HEK293 (cell line): ENCODE results near the gene LPCAT4.

ENCODE experiments used
- KLF9 ChIP-seq: fragments of 450-650 bp; formaldehyde crosslinking; IDR thresholded peaks from 2 replicates; pipeline ENCODE4 v1.5.1; 2016; ENCODE audit warnings: missing biosample characterization, missing genetic modification characterization, low read depth
- MEIS1 ChIP-seq: sonication (generic); formaldehyde crosslinking; IDR thresholded peaks from 2 replicates; pipeline ENCODE4 v1.8.1; 2022; ENCODE audit warnings: missing genetic modification reagents, mild to moderate bottlenecking, borderline replicate concordance
- SCRT1 ChIP-seq: fragments of 450-650 bp; formaldehyde crosslinking; IDR thresholded peaks from 2 replicates; pipeline ENCODE4 v1.5.1; 2016; ENCODE audit warnings: missing biosample characterization, missing genetic modification characterization, borderline replicate concordance
- TCF7L2 ChIP-seq: IDR thresholded peaks from 2 replicates; pipeline ENCODE4 v1.6.1; 2011; ENCODE audit warnings: low read depth, mild to moderate bottlenecking, inconsistent platforms, low read length, moderate library complexity, borderline replicate concordance
- TRIM28 ChIP-seq: IDR thresholded peaks from 2 replicates; pipeline ENCODE4 v1.6.1; 2011; ENCODE audit warnings: low read length, control low read depth, borderline replicate concordance
- ZBTB1 ChIP-seq: fragments of 450-650 bp; formaldehyde crosslinking; IDR thresholded peaks from 2 replicates; pipeline ENCODE4 v1.5.1; 2016; ENCODE audit warnings: missing biosample characterization, missing genetic modification characterization
- ZBTB7A ChIP-seq: fragments of 450-650 bp; formaldehyde crosslinking; IDR thresholded peaks from 2 replicates; pipeline ENCODE4 v1.5.1; 2016; ENCODE audit warnings: low read depth, missing biosample characterization, missing genetic modification characterization
- ZFP37 ChIP-seq: fragments of 450-650 bp; formaldehyde crosslinking; IDR thresholded peaks from 2 replicates; pipeline ENCODE4 v1.5.1; 2016; ENCODE audit warnings: missing biosample characterization, missing genetic modification characterization
- ZFP41 ChIP-seq: fragments of 450-650 bp; formaldehyde crosslinking; IDR thresholded peaks from 2 replicates; pipeline ENCODE4 v1.5.1; 2016; ENCODE audit warnings: missing biosample characterization, missing genetic modification characterization, borderline replicate concordance
- ZNF138 ChIP-seq: fragments of 450-650 bp; formaldehyde crosslinking; IDR thresholded peaks from 2 replicates; pipeline ENCODE4 v1.5.1; 2016; ENCODE audit warnings: missing biosample characterization, missing genetic modification characterization, borderline replicate concordance
- ZNF16 ChIP-seq: fragments of 450-650 bp; formaldehyde crosslinking; IDR thresholded peaks from 2 replicates; pipeline ENCODE4 v1.5.1; 2016; ENCODE audit warnings: low read depth, missing biosample characterization, missing genetic modification characterization
- ZNF175 ChIP-seq: fragments of 450-650 bp; formaldehyde crosslinking; IDR thresholded peaks from 2 replicates; pipeline ENCODE4 v1.5.1; 2016; ENCODE audit warnings: missing biosample characterization, missing genetic modification characterization
- ZNF2 ChIP-seq: fragments of 450-650 bp; formaldehyde crosslinking; IDR thresholded peaks from 2 replicates; pipeline ENCODE4 v1.5.1; 2016; ENCODE audit warnings: missing biosample characterization, missing genetic modification characterization
- ZNF26 ChIP-seq: fragments of 450-650 bp; formaldehyde crosslinking; IDR thresholded peaks from 2 replicates; pipeline ENCODE4 v1.5.1; 2016; ENCODE audit warnings: missing biosample characterization, missing genetic modification characterization
- ZNF449 ChIP-seq: fragments of 450-650 bp; formaldehyde crosslinking; IDR thresholded peaks from 2 replicates; pipeline ENCODE4 v1.5.1; 2017; ENCODE audit warnings: missing biosample characterization, mild to moderate bottlenecking, missing genetic modification characterization, moderate library complexity
- ZNF555 ChIP-seq: fragments of 450-650 bp; formaldehyde crosslinking; conservative IDR thresholded peaks from 2 replicates; pipeline ENCODE4 v1.5.1; 2017; ENCODE audit warnings: missing biosample characterization, mild to moderate bottlenecking, missing genetic modification characterization, inconsistent platforms
- ZNF571 ChIP-seq: fragments of 450-650 bp; formaldehyde crosslinking; IDR thresholded peaks from 2 replicates; pipeline ENCODE4 v1.5.0; 2017; ENCODE audit warnings: missing biosample characterization, missing genetic modification characterization
- ZNF580 ChIP-seq: fragments of 450-650 bp; formaldehyde crosslinking; IDR thresholded peaks from 2 replicates; pipeline ENCODE4 v1.5.1; 2016; ENCODE audit warnings: missing biosample characterization, missing genetic modification characterization
- ZNF624 ChIP-seq: fragments of 450-650 bp; formaldehyde crosslinking; IDR thresholded peaks from 2 replicates; pipeline ENCODE4 v1.5.1; 2017; ENCODE audit warnings: missing biosample characterization, missing genetic modification characterization
- ZNF701 ChIP-seq: fragments of 450-650 bp; formaldehyde crosslinking; IDR thresholded peaks from 2 replicates; pipeline ENCODE4 v1.5.1; 2016; ENCODE audit warnings: missing biosample characterization, missing genetic modification characterization
- ZNF747 ChIP-seq: fragments of 450-650 bp; formaldehyde crosslinking; IDR thresholded peaks from 2 replicates; pipeline ENCODE4 v1.5.1; 2016; ENCODE audit warnings: missing biosample characterization, missing genetic modification characterization
- ZNF777 ChIP-seq: fragments of 450-650 bp; formaldehyde crosslinking; IDR thresholded peaks from 2 replicates; pipeline ENCODE4 v1.5.1; 2017; ENCODE audit warnings: missing biosample characterization, missing genetic modification characterization, borderline replicate concordance
- ZNF837 ChIP-seq: fragments of 450-650 bp; formaldehyde crosslinking; IDR thresholded peaks from 2 replicates; pipeline ENCODE4 v1.5.1; 2016; ENCODE audit warnings: missing biosample characterization, missing genetic modification characterization
- ZSCAN16 ChIP-seq: fragments of 450-650 bp; formaldehyde crosslinking; IDR thresholded peaks from 2 replicates; pipeline ENCODE4 v1.5.1; 2016; ENCODE audit warnings: missing biosample characterization, missing genetic modification characterization
- TF ChIP-seq, protein P1 (sequence below): fragments of 450-650 bp; IDR thresholded peaks from 2 replicates; pipeline ENCODE4 v1.5.1; 2018; ENCODE audit warnings: missing biosample characterization, mild to moderate bottlenecking, missing genetic modification characterization
- TF ChIP-seq, protein P2 (sequence below): sonication (generic); formaldehyde crosslinking; IDR thresholded peaks from 2 replicates; pipeline ENCODE4 v1.8.1; 2022; ENCODE audit warnings: mild to moderate bottlenecking, moderate library complexity, missing genetic modification reagents
- TF ChIP-seq, protein P3 (sequence below): fragments of 450-650 bp; formaldehyde crosslinking; IDR thresholded peaks from 2 replicates; pipeline ENCODE4 v1.5.1; 2016; ENCODE audit warnings: missing biosample characterization, missing genetic modification characterization, low read depth
- TF ChIP-seq, protein P4 (sequence below): fragments of 450-650 bp; formaldehyde crosslinking; IDR thresholded peaks from 2 replicates; pipeline ENCODE4 v1.5.1; 2016; ENCODE audit warnings: missing biosample characterization, missing genetic modification characterization

The LPCAT4 gene

DNA sequence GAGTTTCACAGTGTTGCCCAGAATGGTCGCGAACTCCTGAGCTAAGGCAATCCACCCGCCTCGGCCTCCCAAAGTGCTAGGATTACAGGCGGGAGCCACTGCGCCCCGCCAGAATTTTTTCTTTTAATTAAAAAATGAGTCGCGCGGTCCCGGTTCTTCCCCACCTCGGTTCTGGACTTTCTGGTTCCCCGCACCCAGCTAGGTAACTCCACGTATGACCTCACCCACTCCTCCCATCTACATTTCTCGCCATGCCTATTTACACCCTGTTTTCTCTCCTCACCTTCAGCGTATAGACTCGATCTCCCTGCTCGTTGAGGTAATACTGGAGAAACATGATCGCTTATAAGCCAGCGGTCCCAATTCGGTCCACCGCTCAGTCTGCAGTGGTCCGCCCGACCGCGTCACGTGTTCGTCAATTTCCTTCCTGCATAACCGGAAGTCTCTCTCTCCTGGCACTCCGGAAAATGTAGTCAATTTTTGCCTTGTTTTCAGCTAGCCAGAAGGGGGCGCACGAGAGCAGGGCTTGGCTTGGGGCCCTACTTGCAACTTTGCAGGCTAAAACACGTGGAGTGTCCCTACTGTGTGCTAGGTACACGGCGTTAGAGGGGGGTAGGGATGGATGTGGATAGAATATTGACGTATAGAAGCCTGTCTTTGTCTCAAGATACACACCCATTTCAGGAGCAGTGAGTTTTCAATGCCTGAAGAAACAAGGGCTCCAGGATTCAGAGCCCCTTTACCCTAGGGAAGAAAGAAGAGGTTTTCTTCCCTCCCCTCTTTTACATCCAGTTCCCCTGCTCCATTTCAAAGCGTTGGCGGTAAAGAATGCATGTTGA is 24.0 kb downstream of the LPCAT4 start, which contains the start of the genes NOP10 and NUTM1 (continued):
- TF ChIP-seq, protein P1, sequence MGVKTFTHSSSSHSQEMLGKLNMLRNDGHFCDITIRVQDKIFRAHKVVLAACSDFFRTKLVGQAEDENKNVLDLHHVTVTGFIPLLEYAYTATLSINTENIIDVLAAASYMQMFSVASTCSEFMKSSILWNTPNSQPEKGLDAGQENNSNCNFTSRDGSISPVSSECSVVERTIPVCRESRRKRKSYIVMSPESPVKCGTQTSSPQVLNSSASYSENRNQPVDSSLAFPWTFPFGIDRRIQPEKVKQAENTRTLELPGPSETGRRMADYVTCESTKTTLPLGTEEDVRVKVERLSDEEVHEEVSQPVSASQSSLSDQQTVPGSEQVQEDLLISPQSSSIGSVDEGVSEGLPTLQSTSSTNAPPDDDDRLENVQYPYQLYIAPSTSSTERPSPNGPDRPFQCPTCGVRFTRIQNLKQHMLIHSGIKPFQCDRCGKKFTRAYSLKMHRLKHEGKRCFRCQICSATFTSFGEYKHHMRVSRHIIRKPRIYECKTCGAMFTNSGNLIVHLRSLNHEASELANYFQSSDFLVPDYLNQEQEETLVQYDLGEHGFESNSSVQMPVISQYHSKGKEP (tag by site-specific recombination) = peak; percentile 76
- TF ChIP-seq, protein P2, sequence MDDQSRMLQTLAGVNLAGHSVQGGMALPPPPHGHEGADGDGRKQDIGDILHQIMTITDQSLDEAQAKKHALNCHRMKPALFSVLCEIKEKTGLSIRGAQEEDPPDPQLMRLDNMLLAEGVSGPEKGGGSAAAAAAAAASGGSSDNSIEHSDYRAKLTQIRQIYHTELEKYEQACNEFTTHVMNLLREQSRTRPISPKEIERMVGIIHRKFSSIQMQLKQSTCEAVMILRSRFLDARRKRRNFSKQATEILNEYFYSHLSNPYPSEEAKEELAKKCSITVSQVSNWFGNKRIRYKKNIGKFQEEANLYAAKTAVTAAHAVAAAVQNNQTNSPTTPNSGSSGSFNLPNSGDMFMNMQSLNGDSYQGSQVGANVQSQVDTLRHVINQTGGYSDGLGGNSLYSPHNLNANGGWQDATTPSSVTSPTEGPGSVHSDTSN = no peak
- TF ChIP-seq KLF9 (no peak; the same call in 1 of the 2 replicates), ZBTB1 (tag by site-specific recombination) (no peak), SCRT1 (tag by site-specific recombination) (no peak), ZNF449 (tag by site-specific recombination) (peak; percentile 62; the same call in 1 of the 2 replicates), ZFP41 (tag by site-specific recombination) (no peak), ZNF138 (tag by site-specific recombination) (no peak), ZSCAN16 (peak; percentile 67), ZNF571 (tag by site-specific recombination) (no peak), ZNF26 (no peak), ZNF624 (tag by site-specific recombination) (no peak), ZNF701 (tag by site-specific recombination) (no peak), ZFP37 (tag by site-specific recombination) (0 out of 2 replicates have a peak, but pooled peaks have one; percentile 40), ZNF837 (tag by site-specific recombination) (no peak), ZBTB7A (tag by site-specific recombination) (no peak), TRIM28 (no peak), ZNF777 (no peak), ZNF16 (tag by site-specific recombination) (no peak), ZNF175 (tag by site-specific recombination) (no peak), TCF7L2 (no peak), ZNF555 (tag by site-specific recombination) (no peak), MEIS1 (CRISPR knock-in tag) (no peak), ZNF580 (peak; percentile 86), ZNF747 (tag by site-specific recombination) (no peak), ZNF2 (tag by site-specific recombination) (peak; percentile 29; the same call in 1 of the 2 replicates)
- TF ChIP-seq, protein P3, sequence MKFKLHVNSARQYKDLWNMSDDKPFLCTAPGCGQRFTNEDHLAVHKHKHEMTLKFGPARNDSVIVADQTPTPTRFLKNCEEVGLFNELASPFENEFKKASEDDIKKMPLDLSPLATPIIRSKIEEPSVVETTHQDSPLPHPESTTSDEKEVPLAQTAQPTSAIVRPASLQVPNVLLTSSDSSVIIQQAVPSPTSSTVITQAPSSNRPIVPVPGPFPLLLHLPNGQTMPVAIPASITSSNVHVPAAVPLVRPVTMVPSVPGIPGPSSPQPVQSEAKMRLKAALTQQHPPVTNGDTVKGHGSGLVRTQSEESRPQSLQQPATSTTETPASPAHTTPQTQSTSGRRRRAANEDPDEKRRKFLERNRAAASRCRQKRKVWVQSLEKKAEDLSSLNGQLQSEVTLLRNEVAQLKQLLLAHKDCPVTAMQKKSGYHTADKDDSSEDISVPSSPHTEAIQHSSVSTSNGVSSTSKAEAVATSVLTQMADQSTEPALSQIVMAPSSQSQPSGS = peak; percentile 60
- TF ChIP-seq, protein P4, sequence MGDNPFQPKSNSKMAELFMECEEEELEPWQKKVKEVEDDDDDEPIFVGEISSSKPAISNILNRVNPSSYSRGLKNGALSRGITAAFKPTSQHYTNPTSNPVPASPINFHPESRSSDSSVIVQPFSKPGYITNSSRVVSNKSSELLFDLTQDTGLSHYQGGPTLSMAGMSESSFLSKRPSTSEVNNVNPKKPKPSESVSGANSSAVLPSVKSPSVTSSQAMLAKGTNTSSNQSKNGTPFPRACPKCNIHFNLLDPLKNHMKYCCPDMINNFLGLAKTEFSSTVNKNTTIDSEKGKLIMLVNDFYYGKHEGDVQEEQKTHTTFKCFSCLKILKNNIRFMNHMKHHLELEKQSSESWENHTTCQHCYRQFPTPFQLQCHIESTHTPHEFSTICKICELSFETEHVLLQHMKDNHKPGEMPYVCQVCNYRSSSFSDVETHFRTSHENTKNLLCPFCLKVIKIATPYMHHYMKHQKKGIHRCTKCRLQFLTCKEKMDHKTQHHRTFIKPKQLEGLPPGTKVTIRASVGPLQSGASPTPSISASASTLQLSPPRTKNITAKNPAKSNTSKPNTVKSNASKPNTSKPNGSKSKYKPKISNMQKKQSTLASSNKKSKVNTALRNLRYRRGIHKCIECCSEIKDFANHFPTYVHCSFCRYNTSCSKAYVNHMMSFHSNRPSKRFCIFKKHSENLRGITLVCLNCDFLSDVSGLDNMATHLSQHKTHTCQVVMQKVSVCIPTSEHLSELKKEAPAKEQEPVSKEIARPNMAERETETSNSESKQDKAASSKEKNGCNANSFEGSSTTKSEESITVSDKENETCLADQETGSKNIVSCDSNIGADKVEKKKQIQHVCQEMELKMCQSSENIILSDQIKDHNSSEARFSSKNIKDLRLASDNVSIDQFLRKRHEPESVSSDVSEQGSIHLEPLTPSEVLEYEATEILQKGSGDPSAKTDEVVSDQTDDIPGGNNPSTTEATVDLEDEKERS (tag by site-specific recombination) = no peak
